ENCODE measurements around the gene REELD1. TPM values are rescaled to one million over a fixed set of nuclear protein-coding genes. Genes with fewer than 3 reads are reported as not detected.
A peak's percentile ranks its signal among the peaks of the same experiment; 100 is the strongest.

REELD1 gene
- total RNA-seq, 4 donors from 2014 or later = 0.97 TPM; not detected in 3

GRCh38 chr4:146191766-146192458, 22.4 kb upstream of the REELD1 start:
- DNase-seq (peak; percentile 20 to 31), ATAC-seq (peak; percentile 82 to 86)
- no peak overlapping the region for H3K4me3 ChIP-seq
- peak overlapping the region; percentile 32 to 50 (median 42) for H3K27ac ChIP-seq
- peaks cover 0 to 44% of the 10 kb centered on the region in 2 donors for H3K36me3 ChIP-seq
- peaks cover 0 to 5% of the 10 kb centered on the region in 2 donors for H3K4me1 ChIP-seq
- H3K9me3 ChIP-seq = no peaks in the 10 kb centered on the region
- no peaks in the 10 kb centered on the region for H3K27me3 ChIP-seq
- TF ChIP-seq POLR2A (IDR thresholded peaks at IDR 0.05) (no peak), CTCF (IDR thresholded peaks at IDR 0.05 in 4 of 5, conservative IDR thresholded peaks at IDR 0.05 in 1 of 5) (peak in 1 of 5 experiments; percentile 6)
- in situ Hi-C loops (cut with MboI; ENCODE audit: low sequenced_read_pairs in 4 of 4) = no loop called here
- intact Hi-C loops (cut with DNase I; ENCODE audit: low total_unique reads) = no loop called here

GRCh38 chr4:146193628-146194027, 20.7 kb upstream of the REELD1 start:
- DNase-seq (no peak), ATAC-seq (no peak)
- Histone ChIP-seq H3K27me3 (no peaks in the 10 kb centered on the region), H3K4me1 (peaks cover 0 to 5% of the 10 kb centered on the region in 2 donors), H3K4me3 (no peak overlapping the region), H3K27ac (no peak overlapping the region), H3K9me3 (no peaks in the 10 kb centered on the region), H3K36me3 (peaks cover 0 to 29% of the 10 kb centered on the region in 2 donors)
- intact Hi-C loops (cut with DNase I; ENCODE audit: low total_unique reads) = no loop called here
- TF ChIP-seq CTCF (IDR thresholded peaks at IDR 0.05 in 4 of 5, conservative IDR thresholded peaks at IDR 0.05 in 1 of 5) (no peak), POLR2A (IDR thresholded peaks at IDR 0.05) (no peak)
- in situ Hi-C loops (cut with MboI; ENCODE audit: low sequenced_read_pairs in 4 of 4) = no loop called here

- no peak overlapping the region for H3K27ac ChIP-seq
- H3K27me3 ChIP-seq = no peaks in the 10 kb centered on the region
- no peak for DNase-seq
- no peak overlapping the region for H3K4me3 ChIP-seq
- no peak for TF ChIP-seq POLR2A (IDR thresholded peaks at IDR 0.05)
- no peak for TF ChIP-seq CTCF (IDR thresholded peaks at IDR 0.05 in 4 of 5, conservative IDR thresholded peaks at IDR 0.05 in 1 of 5)
- no peak for ATAC-seq
- peaks cover 0 to 23% of the 10 kb centered on the region in 2 donors for H3K36me3 ChIP-seq
- intact Hi-C loops (cut with DNase I; ENCODE audit: low total_unique reads) = no loop called here
- no peaks in the 10 kb centered on the region for H3K9me3 ChIP-seq
- in situ Hi-C loops (cut with MboI; ENCODE audit: low sequenced_read_pairs in 4 of 4) = no loop called here
- peaks cover 0 to 5% of the 10 kb centered on the region in 2 donors for H3K4me1 ChIP-seq
Measured at GRCh38 chr4:146194212-146194611, 20.1 kb upstream of the REELD1 start.

- in situ Hi-C loops (cut with MboI; ENCODE audit: low sequenced_read_pairs in 4 of 4) = no loop called here
- intact Hi-C loops (cut with DNase I; ENCODE audit: low total_unique reads) = no loop called here
Measured at GRCh38 chr4:146202665-146203064, 11.7 kb upstream of the REELD1 start.

More at GRCh38 chr4:146202665-146203064, 11.7 kb upstream of the REELD1 start:
- DNase-seq (no peak), ATAC-seq (no peak)
- TF ChIP-seq POLR2A (IDR thresholded peaks at IDR 0.05) (no peak), CTCF (IDR thresholded peaks at IDR 0.05 in 4 of 5, conservative IDR thresholded peaks at IDR 0.05 in 1 of 5) (no peak)
- Histone ChIP-seq H3K27ac (no peak overlapping the region), H3K4me3 (no peak overlapping the region), H3K36me3 (no peaks in the 10 kb centered on the region), H3K9me3 (no peaks in the 10 kb centered on the region), H3K4me1 (no peaks in the 10 kb centered on the region), H3K27me3 (no peaks in the 10 kb centered on the region)

All from gastrocnemius medialis (tissue), 4 donors.